ENCODE data around the gene NOC2L.

NOC2L gene

DNA sequence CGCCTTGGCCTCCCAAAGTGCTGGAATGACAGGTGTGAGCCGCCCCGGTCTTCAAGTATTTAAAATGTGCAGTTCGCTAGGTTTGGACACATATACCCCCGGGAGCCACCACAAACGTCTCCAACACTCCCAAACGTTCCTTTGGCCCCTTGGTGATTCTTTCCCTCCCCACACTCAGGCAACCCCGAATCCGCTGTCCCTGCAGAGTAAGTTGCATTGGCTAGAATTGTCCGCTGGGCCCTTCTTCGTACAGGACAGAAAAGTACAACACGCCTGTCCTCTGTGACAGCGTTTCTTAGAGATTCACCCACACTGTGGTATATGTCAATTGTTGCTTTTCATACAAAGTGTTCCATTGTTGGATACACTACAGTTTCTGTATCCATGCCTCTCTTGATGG is 26.1 kb upstream of the NOC2L start:
- no peak overlapping the region for H3K27ac ChIP-seq (replicated peaks)
- no peak overlapping the region for H3K4me3 ChIP-seq (replicated peaks; ENCODE audit: insufficient read depth, low read length)
- H3K27me3 ChIP-seq (ENCODE audit: insufficient read depth, poor library complexity, severe bottlenecking): peaks cover 34% of the 10 kb centered on the region
- no peak for DNase-seq (ENCODE audit: low read depth in 1 of 2, low spot score in 1 of 2)
- TF ChIP-seq POLR2AphosphoS5 (IDR thresholded peaks at IDR 0.05; ENCODE audit: low read depth): no peak
- no peak for TF ChIP-seq GABPA (IDR thresholded peaks at IDR 0.05; ENCODE audit: low read depth)
- TF ChIP-seq SPI1 (IDR thresholded peaks at IDR 0.05; ENCODE audit: borderline replicate concordance, low read depth): no peak
- TF ChIP-seq, protein P1, sequence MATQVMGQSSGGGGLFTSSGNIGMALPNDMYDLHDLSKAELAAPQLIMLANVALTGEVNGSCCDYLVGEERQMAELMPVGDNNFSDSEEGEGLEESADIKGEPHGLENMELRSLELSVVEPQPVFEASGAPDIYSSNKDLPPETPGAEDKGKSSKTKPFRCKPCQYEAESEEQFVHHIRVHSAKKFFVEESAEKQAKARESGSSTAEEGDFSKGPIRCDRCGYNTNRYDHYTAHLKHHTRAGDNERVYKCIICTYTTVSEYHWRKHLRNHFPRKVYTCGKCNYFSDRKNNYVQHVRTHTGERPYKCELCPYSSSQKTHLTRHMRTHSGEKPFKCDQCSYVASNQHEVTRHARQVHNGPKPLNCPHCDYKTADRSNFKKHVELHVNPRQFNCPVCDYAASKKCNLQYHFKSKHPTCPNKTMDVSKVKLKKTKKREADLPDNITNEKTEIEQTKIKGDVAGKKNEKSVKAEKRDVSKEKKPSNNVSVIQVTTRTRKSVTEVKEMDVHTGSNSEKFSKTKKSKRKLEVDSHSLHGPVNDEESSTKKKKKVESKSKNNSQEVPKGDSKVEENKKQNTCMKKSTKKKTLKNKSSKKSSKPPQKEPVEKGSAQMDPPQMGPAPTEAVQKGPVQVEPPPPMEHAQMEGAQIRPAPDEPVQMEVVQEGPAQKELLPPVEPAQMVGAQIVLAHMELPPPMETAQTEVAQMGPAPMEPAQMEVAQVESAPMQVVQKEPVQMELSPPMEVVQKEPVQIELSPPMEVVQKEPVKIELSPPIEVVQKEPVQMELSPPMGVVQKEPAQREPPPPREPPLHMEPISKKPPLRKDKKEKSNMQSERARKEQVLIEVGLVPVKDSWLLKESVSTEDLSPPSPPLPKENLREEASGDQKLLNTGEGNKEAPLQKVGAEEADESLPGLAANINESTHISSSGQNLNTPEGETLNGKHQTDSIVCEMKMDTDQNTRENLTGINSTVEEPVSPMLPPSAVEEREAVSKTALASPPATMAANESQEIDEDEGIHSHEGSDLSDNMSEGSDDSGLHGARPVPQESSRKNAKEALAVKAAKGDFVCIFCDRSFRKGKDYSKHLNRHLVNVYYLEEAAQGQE (IDR thresholded peaks at IDR 0.05; ENCODE audit: insufficient replicate concordance, low read depth): no peak
- TF ChIP-seq, protein P2, sequence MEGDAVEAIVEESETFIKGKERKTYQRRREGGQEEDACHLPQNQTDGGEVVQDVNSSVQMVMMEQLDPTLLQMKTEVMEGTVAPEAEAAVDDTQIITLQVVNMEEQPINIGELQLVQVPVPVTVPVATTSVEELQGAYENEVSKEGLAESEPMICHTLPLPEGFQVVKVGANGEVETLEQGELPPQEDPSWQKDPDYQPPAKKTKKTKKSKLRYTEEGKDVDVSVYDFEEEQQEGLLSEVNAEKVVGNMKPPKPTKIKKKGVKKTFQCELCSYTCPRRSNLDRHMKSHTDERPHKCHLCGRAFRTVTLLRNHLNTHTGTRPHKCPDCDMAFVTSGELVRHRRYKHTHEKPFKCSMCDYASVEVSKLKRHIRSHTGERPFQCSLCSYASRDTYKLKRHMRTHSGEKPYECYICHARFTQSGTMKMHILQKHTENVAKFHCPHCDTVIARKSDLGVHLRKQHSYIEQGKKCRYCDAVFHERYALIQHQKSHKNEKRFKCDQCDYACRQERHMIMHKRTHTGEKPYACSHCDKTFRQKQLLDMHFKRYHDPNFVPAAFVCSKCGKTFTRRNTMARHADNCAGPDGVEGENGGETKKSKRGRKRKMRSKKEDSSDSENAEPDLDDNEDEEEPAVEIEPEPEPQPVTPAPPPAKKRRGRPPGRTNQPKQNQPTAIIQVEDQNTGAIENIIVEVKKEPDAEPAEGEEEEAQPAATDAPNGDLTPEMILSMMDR (IDR thresholded peaks at IDR 0.05; ENCODE audit: insufficient read depth, low read length): no peak

DNA sequence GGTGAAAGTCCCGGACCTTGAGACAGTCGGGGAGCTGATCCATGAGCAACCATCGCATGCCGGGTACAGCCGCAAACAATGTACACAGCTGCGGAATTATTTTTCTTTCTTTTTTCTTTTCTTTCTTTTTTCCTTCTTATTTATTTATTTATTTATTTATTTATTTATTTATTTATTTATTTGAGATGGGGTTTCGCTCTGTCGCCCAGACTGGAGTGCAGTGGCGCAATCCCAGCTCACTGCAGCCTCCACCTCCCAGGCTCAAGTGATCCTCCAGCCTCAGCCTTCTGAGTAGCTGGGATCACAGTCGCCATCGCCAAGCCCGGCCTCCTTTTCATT is 25.4 kb upstream of the NOC2L start:
- Histone ChIP-seq H3K27ac (replicated peaks) (no peak overlapping the region), H3K27me3 (ENCODE audit: insufficient read depth, poor library complexity, severe bottlenecking) (peaks cover 31% of the 10 kb centered on the region), H3K4me3 (replicated peaks; ENCODE audit: insufficient read depth, low read length) (no peak overlapping the region)
- TF ChIP-seq, protein P1 (IDR thresholded peaks at IDR 0.05; ENCODE audit: insufficient replicate concordance, low read depth): no peak
- TF ChIP-seq POLR2AphosphoS5 (IDR thresholded peaks at IDR 0.05; ENCODE audit: low read depth): no peak
- TF ChIP-seq, protein P2 (IDR thresholded peaks at IDR 0.05; ENCODE audit: insufficient read depth, low read length): no peak
- TF ChIP-seq GABPA (IDR thresholded peaks at IDR 0.05; ENCODE audit: low read depth): no peak
- no peak for TF ChIP-seq SPI1 (IDR thresholded peaks at IDR 0.05; ENCODE audit: borderline replicate concordance, low read depth)
- no peak for DNase-seq (ENCODE audit: low read depth in 1 of 2, low spot score in 1 of 2)

DNA sequence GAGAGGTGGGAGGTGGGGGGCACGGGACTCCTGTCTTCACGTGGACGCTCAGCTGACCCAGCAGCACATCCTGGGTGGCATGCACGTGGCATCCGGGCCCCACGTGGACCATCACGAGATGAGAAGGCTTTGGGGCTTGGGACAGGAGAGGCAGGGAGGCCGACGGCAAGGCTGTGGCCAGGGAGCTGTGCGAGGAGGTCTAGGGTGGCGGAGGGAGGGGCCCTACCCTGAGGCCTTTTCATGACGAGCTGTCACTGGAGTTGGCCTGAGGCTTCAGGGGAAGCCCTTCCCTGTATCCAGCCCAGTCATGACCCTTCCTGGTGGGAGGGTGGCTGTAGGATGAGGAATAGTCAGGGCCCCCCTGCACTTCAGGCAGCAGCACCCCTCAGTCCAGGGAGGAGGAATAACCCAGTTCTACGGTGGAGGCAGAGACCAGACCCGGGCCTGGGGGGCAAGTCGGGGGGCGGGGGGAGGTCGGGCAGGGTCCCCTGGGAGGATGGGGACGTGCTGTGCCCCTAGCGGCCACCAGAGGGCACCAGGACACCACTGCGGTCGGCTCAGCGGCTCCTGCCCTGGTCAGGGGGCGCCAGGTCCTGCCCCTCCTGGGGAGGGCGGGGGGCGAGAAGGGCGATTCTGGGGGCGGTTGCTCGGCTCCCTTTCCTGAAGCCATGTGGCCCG is 24.9 kb upstream of the NOC2L start:
- H3K4me3 ChIP-seq (replicated peaks; ENCODE audit: insufficient read depth, low read length): no peak overlapping the region
- H3K27me3 ChIP-seq (ENCODE audit: insufficient read depth, poor library complexity, severe bottlenecking): peaks cover 34% of the 10 kb centered on the region
- no peak for DNase-seq (ENCODE audit: low read depth in 1 of 2, low spot score in 1 of 2)
- H3K27ac ChIP-seq (replicated peaks): no peak overlapping the region
- no peak for TF ChIP-seq POLR2AphosphoS5 (IDR thresholded peaks at IDR 0.05; ENCODE audit: low read depth)
- TF ChIP-seq, protein P2 (IDR thresholded peaks at IDR 0.05; ENCODE audit: insufficient read depth, low read length): peak; percentile 37
- no peak for TF ChIP-seq GABPA (IDR thresholded peaks at IDR 0.05; ENCODE audit: low read depth)
- TF ChIP-seq, protein P1 (IDR thresholded peaks at IDR 0.05; ENCODE audit: insufficient replicate concordance, low read depth): no peak
